HG03060 (cell line): ENCODE measurements around the gene BST1.
"Not testable (repeated sequence)": the region's sequence is repeated elsewhere in the genome, so short reads cannot be mapped to it uniquely, and the experiment has no call there.

Experiments
- ATAC-seq: cut with Tn5 transposase; IDR thresholded peaks from one replicate; pipeline ENCODE4 v1.9.1; 2021; ENCODE audit warnings: low read depth, moderate number of reproducible peaks; ENCODE audit not compliant: unreplicated experiment

The BST1 gene

DNA sequence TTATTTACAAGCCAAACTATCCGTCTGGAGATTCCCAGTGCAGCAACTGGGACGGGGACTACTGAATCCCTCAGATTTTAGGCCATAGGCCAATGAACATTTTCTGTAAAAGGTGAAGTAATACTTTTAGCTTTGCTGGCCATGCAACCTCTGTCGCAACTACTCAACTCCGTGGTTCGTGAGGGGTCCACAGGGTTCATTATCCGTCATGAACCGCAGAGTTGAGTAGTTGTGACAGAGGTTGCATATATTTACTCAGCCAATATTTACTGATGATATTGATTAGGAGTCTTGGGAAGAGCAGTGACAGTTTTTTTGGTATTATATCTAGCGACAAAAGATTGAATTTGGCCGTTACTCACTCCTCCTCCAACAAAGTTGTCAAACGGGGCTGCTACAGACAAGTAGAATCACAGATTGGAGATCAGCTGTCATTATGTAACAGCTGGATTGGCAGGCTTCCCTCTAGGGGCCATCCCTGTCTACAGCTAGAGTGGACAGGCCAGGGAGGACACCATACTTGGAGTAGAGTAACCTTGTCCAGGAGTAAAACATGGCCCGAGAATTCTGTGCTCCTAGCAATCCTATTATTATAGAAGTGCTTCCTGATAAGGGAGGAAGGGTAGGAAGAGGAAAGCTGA is 38.0 kb downstream of the BST1 start:
- ATAC-seq = no peak

- no peak for ATAC-seq
These were observed 39.3 kb downstream of the BST1 start for GRCh38 chr4:15742083-15742582.

DNA sequence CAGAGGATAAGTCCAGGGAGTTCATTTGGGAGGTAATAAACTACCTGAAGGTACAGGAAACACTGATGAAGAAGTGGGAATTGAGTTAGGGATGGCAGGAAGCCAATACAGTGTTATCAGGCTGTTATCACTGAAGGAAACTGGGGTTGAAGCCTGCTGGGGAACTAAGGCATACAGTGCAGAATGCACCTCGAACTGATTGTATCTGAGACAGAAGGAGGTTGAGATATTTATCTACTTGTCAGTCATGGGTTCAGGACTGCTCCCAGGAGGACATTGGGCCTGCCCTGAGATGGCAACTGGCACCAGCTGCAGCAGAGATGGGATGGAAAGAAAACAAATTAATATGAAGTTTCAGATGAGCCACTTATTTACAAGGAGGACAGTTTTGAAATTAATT is 39.8 kb downstream of the BST1 start:
- no peak for ATAC-seq

- ATAC-seq = no peak
These were observed 41.2 kb downstream of the BST1 start for GRCh38 chr4:15744016-15744545.

DNA sequence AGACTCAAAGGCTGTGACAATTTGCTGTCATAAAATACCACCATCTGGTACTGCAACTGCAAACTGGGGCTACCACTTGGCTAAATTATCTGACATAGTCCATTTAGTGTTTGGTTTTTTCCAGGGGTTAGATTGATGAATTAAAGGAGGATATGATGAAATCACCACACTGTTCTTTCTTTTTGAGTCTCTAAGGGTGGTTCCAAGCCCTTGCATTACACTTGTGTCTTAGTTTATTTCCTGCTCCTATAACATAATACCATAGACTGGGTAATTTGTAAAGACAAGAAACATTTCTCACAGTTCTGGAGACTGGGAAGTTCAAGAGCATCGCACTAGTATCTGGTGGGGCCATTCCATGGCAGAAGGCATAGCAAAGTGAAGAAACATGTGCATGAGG is 43.2 kb downstream of the BST1 start:
- ATAC-seq = no peak

- ATAC-seq = no peak
These were observed 46.1 kb downstream of the BST1 start for GRCh38 chr4:15749001-15749400.

DNA sequence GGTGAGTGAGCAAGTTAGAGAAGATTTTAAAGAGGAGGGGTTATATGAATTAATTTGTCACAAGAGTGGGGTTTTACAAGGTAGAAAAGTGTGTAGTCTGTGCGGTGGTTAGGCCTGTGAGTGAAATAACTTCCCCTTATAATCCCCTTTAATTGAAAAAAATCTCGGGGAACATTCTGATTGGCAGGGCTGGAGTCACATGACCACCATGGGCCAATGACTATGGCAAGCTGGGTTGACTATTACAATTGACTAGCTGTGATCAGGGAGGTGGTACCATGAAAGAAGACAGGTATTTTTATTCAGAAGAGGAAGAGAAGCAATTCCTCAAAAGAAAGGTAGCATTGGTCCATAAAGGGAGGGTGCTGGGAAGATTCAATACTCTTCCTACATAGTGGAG is 48.3 kb downstream of the BST1 start:
- no peak for ATAC-seq

- ATAC-seq = no peak
These were observed 50.2 kb downstream of the BST1 start for GRCh38 chr4:15753081-15753480.

DNA sequence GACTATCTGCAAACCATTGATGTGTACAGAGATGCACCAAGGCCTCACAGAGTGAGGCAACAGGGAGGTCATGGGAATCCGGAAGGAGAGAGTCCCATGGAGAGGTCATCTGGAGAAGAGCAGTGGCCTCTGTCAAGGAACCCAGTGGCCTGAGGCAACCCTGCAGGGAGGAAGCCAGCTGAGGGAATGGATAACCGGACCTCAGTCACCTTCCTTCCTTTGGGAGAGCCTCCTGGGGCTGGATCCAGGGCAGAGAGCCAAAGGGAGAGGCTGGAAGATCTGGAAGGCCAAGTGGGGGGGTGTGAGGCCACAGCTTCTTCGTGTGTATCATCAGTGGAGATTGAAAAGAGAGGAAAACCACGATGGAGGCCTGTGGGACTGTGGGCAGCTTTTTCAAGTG is 50.9 kb downstream of the BST1 start:
- ATAC-seq = no peak

DNA sequence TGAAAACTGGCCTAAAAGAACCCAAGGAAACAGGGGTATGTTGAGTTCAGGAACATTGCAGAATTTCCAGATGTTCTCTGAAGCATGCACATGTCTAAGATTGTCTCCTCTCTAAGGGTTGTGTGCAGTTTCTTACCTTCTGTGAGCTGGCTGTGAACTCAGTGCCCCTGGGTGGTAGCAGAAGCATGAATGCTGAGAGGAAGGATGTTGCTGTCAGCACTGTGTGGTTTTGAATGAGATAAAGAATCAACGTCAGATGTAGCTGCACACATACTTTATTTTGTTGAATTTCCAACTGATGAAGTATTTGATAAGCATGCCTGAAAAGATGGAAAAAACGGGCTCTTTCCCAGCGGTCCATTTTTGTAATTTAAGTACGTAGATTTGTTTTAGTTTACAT is 51.5 kb downstream of the BST1 start:
- no peak for ATAC-seq

DNA sequence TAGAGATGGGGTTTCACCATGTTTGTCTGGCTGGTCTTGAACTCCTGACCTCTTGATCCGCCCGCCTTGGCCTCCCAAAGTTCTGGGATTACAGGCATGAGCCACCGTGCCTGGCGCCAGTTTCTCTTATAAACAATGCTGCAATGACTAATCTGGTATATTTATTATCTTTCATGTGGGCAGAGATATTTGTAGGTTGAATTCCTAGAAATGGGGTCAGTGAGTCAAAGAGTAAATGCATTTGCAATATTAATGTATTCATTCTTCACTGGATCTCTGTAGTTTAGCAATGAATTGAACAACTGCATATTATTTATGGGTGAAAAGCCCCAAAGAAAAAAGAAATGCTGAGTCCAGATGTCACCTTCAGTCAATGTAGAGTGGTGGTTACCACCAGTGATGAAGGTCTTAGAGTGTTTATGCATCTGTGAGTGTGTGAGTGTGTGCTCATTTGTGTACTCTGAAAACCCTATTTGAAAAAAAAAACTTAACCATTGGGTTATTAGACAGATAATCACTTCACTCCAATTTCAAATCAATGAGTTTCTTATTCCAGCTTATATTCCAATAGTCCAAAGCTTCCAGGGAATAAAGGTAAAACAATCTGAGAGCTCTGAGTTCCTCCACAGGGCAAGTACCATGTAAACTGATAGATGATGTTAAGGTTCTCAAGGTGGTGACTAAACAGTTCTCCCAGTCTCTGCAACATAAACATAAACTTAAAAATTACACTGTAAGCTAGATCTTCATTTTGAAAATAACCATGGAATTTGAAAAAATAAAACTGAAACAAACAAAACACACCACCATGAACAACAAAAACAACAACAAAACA is 52.7 kb downstream of the BST1 start:
- no peak for ATAC-seq

DNA sequence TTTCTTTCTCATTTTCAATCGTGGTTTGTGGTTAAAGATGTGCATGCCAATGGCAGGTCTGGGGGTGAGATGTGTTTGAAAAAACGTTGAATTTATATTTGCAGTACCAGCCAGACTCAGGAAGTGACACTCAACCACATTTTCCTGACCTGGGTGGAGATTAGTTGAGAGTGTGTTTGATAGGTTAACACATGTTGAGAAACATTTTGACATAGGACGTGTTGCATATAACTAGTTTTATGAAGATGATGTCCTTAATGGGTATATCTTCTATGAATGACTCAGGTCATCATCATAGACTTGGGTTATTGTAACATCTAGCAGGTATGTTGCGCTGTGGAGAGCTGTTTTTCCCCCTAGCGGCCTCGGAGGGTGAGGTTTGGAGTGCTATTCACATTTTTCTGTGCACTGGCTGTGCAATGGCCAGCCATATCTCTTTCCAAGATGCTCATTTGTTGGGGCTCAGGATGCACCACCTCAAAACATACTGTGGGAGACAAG is 53.5 kb downstream of the BST1 start:
- peak; percentile 87 for ATAC-seq

DNA sequence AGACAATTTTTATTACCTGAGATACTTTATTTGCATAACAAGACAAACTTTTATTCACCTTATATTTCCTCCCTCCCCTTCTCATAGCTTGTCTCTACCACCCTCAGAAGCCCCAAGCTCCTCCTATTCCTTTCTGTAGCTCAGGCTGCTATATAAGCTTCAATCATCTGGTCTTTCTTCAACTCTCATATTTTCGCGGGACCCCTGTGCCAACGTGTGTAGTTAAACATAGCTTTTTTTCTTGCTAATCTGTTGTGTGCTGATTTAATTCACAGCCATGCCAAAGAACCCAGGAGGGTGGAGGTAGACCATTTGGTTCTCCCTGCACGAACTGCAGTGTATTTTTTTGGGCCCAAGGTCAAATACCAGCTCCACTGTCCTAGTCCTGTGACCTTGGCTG is 54.2 kb downstream of the BST1 start:
- ATAC-seq = no peak

GRCh38 chr4:15758294-15758693 is 55.4 kb downstream of the BST1 start:
- no peak for ATAC-seq

- not testable (repeated sequence) for ATAC-seq
These were observed 59.6 kb downstream of the BST1 start for GRCh38 chr4:15762460-15762859.

GRCh38 chr4:15765391-15765790 is 62.5 kb downstream of the BST1 start:
- no peak for ATAC-seq

DNA sequence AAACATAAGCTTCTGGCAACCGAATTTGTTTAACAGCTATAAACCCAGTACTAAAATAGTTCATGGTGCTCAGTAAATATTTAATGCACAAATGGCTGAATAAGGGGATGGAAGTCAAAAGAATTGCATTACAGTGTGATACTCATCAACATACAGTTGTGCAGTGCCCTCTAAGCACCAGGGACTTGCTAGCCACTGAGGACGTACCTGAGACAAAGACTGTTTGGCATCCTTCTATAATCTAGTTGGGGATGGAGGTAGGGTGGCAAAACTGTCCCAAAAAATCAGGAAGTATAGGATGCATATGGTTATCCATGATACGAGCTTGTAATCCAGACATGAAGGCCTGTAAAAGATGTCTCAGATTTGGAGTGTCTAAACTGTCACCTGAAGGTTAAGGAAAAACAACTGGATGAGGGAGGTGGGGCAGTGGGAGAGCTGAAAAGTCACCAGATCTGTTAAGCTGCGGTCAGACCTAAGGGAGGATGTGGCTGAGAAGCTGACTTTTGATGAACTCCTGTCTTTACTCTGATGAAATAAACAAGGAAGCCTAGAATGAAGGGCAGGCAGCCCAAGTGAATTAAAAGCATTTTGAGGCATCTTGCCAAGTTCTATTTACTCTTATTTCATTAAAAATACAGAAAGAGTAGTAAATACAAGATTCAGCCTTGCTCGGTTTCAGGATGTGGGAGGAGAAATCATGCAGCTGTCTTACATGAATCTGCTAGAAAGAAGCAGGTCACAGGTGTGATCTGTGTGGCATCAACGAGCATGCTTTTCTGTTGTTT is 63.2 kb downstream of the BST1 start:
- peak; percentile 70 for ATAC-seq

GRCh38 chr4:15766821-15767220 is 64.0 kb downstream of the BST1 start:
- ATAC-seq = no peak

DNA sequence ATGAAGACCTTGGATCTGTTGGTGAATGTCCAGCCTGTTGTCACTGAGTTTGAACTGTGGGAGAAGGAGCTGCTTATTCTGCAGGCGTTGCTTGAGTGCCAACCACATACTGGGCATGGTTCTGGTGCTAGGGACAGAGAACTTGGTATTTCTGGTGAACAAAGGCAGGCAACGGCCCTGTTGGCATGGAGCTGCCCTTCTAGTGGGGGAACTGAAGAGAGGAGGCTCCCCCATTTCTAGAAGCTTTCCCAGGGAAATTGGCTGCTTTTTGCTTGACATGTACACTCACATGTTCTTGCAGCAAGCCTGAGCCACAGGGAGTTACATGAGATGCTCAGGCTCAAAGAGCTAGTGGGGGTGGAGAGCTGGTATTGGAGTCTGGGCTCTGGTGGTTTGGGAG is 66.3 kb downstream of the BST1 start:
- ATAC-seq = no peak

GRCh38 chr4:15771216-15772058 is 68.6 kb downstream of the BST1 start:
- peak; percentile 75 for ATAC-seq
